ENCODE results near the gene TEX9.
"Not testable (repeated sequence)": the region's sequence is repeated elsewhere in the genome, so short reads cannot be mapped to it uniquely, and the experiment has no call there.

The TEX9 gene

DNA sequence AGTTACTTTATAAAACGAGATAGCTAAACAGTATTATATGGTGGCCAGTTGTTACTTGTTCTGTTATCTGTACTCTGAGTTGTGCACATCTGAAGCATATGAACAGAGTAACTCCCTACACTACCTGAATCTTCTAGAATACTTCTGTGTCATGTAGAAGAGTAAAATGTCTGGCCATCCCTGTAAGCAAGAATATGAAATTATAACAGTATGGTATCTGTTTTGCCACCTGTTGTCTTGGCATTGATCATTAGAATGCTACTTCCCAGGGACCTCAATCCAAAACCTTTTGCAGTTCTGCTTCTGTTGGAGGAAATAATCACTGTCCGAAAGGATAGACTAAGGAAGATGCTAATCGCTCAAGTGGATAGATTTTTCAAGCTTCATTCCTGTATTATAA, 1.9 kb downstream of the TEX9 start:
- DNase-seq = no peak

DNA sequence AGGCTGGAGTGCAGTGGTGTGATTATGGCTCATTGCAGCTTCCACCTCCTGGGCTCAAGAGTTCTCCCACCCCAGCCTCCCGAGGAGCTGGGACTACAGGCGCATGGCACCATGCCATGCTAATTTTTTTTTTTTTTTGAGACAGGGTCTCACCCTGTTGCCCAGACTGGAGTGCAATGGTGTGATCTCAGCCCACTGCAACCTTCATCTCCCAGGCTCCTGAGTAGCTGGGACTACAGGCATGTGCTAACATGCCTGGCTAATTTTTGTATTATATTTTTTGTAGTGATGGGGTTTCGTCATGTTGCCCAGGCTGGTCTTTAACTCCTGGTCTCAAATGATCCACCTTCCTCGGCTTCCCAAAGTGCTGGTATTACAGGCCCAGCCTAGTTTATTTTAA, 4.0 kb downstream of the TEX9 start:
- no peak for DNase-seq

DNA sequence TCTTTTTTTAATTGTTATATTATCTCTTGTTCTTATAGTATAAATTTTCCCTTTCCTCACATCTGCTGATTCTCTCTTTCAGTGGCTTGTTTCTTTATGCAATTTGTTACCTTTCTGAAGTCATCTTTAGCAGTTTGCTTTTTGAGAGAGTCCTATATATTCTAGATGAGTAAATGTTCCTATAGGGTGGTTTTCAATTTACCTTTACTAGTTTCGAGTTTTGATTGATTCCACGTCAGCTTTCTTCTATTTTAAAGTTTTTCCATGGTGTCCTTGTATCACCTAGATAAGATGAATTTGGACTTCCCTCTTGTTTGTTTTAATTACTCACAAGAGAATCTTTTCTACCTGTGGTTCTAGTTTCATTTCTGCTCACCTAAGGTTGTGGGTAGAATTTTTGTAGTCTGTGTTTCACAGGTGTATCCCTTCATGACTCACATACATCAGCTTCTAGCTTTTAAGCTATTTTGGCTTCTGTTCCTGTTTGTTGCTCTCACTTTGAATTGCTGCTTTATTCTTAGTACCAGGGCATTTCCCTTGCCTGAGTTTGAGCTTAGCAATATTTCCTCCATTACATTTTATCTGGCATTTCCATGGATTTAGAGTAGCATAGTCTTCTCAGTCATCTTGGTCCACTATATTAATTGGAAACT, 6.4 kb downstream of the TEX9 start:
- no peak for DNase-seq

DNA sequence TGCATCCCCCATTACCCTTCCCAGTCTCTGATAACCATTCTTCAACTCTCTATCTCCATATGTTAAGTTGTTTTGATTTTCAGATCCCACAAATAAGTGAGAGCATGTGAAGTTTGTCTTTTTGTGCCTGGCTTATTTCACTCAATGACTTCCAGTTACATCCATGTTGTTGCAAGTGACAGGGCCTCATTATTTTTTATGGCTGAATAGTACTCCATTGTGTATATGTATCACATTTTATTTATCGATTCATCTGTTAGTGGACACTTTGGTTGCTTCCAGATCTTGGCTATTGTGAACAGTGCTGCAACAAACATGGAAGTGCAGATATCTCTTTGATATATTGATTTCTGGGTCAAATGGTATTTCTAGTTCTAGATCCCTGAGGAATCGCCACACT, 9.5 kb downstream of the TEX9 start:
- not testable (repeated sequence) for DNase-seq

DNA sequence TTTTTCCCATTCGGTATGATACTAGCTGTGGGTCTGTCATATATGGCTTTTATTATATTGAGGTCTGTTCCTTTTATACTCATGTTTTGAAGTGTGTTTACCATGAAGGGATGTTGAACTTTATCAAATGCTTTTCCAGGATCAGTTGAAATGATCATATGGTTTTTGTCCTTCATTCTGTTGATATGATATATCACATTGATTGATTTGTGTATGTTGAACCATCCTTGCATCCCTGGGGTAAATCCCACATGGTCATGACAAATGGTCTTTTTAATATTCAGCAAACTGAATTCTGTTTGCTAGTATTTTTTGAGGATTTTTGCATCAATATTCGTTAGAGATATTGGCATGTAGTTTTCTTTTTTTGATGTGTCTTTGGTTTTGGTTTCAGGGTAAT, 12.6 kb downstream of the TEX9 start:
- not testable (repeated sequence) for DNase-seq

DNA sequence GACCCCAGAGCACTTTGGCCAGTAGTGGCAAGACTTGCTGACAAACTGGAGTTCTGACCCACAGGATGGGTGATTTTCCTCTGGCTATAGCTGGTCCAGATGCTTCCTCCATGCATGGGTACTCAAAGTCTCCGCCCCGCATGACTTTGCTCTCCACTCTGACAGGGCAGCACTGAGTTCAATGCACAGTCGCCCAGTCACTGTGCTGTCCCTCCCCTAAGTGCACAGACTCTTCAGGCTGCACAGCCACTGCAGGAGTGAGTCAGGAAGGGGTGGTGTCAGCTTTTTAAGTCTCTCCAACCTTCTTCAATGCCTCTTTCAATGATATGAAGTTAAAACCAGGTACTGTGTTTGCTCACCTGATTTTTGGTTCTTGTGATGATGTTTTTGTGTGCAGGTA, 17.8 kb downstream of the TEX9 start:
- DNase-seq = no peak

DNA sequence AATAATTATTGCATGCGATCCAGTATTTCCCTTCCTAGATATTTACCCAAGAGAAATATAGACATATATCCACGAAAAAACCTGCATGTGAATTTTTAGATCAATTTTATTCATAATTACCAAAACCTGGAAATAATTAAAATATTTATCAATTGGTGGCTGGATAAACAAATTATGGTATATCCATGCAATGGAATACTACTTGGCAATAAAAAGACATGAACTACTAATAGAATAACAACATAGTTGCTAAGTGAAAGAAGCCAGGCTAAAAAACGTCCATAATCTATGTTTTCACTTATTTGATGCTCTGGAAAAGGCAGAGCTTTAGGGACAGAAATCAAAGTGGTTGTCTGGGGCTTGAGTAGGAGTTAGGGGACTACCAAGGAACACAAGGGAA, 20.7 kb downstream of the TEX9 start:
- DNase-seq = no peak

DNA sequence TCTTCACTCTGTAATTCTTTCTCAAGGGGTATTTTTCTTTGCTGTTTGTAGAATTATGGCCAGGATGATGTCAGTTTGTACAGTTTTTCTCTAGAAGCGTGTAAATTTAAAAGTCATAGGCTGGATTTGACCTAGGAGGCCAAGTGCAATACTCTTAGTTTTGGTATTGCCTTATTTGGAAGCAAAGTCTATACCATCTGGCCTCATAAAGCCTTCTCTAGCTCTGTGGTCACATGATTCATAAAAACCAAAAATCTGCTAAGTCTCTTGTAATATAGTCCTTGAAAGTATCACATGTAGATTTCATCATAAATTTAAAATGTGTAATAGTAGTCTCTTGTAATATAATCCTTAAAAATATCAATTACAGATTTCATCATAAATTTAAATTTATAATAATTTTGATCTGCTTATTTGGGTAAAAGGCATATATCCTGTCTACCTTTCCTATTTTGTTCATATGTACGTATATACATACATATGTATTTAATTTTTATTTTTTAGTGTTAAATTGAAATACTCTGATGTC, 25.6 kb downstream of the TEX9 start:
- DNase-seq = no peak

DNA sequence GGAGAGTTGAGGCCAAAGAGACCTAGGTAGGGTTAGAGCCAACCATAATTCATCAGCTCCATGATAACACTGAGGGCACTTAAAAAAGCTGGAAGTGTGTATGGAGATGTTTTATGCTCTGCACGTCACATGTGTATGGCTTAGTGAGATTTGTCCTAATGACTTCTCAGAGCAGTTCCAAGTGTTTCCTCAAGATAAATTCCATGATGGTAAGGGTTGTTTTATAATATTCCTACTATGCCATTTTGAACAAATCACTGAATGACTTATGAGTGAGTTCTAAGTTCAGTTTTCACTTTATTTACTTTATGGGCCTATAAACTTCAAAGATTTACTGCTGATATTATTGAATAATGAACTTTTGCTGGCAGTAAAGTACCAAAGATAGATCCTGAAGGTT, 28.1 kb downstream of the TEX9 start:
- no peak for DNase-seq

DNA sequence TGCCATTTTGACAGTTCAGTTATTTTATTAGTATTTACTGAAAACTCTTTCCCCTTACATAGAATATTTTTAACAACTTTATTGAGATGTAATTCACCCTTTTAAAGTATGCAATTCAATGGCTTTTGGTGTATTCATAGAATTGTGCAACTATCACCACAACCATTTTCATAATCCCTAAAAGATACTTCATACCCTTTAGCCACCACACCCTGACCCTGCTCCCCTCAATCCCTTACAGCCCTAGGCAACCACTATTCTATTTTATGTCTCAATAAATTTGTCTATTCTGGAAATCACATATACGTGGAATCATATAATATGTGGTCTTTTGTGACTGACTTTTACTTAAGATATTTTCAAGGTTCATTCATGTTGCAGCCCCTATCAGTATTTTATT, 29.7 kb downstream of the TEX9 start:
- no peak for DNase-seq

DNA sequence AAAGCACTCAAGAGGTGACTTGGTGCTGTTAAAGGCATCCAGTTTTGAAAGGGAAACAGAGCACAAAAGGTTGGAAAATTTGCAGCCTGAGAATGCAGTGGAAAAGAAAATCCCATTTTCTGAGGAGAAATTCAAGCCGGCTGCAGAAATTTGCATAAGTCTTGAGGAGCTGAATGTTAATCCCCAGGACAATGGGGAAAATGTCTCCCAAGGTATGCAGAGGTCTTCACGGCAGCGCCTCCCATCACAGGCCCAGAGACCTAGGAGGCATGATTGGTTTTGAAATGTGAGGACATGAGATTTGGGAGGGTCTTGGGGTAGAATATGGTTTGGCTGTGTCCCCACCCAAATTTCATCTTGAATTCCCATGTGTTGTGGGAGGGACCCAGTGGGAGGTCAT, 32.1 kb downstream of the TEX9 start:
- not testable (repeated sequence) for DNase-seq

DNA sequence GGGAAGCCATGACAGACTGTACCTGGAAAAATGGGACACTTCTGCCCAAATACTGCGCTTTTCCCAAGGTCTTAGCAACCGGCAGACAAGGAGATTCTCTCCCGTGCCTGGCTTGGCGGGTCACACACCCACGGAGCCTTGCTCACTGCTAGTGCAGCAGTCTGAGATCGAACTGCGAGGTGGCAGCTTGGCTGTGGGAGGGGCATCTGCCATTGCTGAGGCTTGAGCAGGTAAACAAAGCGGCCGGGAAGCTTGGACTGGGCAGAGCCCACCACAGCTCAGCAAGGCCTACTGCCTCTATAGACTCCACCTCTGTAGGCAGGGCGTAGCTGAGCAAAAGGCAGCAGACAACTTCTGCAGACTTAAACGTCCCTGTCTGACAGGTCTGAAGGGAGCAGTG, 34.0 kb downstream of the TEX9 start:
- DNase-seq = not testable (repeated sequence)

DNA sequence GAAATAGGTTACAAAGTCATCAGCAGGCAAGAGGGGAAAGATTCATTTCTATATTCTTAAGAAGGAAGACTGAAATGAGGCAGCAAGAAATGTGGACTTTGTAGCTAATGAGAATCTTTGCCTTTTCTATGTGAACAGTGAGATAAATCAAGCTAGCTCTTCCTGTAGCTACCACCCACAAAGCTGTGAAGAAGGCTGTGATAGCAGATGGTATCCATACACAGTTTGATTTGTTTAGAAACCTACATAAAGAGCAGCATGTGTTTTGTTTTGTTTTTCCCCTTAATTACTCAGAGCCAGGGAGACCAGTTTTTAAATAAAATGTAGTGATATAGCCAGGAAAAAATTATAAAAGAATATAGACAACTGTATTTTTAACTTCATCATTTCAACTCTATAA, 45.5 kb downstream of the TEX9 start:
- no peak for DNase-seq

DNA sequence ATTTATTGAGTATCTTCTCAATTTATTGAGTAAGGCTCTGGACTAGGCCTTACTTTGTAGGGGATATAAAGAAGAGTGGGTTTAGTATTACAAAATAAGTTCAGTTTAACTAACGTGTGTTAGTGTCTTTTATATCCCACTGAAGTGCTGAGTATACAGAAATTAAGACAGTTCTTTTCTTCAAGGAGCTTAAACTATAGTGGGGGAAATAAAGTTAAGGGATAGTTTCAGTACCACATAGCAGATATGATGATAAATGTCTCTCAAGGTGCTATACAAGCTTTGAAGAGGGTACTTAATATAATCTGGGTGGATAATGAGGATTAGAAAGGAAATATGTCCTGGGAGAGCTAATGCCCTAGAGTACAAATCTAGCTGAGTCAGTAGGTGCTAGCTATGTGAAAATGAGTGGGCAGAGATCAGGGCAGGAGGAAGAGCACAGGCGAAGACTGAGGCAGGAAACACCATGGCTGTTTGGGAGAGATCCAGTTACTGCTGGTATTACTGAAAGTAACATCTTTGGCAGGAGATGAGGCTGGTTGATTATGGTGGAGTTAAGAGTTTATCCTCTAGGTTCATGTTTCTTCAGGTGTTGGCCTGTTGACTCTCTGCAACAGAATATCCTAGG, 46.0 kb downstream of the TEX9 start:
- DNase-seq = no peak

DNA sequence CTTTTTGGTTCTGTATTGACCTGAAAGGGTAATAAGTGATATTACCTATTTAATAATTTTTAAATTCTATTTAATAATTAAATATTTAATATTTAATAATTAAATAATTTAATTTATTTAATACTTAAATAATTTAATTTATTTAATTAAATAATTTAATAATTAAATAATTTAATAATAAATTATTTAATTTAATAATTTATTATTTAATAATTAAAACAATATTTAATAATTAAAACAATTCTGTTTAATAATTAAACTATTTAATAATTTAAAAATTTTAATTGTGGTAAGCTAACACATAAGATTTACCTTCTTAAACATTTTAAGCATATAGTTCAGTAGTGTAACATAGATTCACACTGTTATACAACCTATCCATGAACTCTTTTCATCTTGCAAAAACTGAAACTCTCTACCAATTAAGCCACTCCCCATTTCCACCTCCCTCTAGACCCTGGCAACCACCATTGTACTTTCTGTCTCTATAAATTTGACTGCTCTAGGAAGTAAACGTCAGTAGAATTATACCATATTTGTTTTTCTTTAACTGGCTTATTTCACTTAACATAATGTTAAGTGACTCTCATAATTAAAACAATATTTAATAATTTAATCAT, 48.0 kb downstream of the TEX9 start:
- DNase-seq = not testable (repeated sequence)

DNA sequence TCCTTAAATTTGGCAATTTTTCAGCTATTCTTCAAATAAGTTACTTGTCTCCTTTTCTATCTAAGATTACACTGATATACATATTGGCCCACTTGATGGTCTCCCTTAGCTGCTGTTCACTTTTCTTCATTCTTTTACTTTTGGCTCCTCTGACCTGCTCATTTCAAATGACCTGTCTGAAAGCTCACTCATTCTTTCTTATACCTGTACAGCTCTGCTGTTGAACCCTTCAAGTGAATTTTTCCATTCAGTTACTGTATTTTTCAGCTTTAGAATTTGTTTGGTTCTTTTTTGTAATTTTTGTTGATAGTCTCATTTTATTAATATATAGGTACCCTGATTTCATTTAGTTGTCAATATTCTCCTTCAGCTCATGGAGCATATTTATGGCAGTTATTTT, 60.0 kb downstream of the TEX9 start:
- no peak for DNase-seq

DNA sequence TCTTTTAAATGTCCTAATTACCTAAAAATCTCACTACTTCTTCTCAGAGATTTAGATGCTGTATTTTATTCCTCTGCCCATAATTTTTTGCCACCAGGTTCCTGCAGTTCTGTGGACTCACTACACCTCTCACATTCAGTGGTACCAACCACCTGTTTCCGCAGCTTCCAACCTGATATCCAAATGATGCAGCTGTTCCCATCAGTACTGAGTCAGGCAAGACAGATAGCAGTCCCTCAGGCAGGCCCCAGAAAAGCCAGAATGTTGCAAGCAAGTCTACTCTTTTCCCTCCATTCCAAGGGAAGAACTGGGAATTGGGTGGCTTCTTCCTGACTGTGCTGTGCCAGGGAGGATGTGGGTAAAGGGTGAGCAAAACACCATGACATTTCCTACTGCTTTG, 60.8 kb downstream of the TEX9 start:
- DNase-seq = no peak

DNA sequence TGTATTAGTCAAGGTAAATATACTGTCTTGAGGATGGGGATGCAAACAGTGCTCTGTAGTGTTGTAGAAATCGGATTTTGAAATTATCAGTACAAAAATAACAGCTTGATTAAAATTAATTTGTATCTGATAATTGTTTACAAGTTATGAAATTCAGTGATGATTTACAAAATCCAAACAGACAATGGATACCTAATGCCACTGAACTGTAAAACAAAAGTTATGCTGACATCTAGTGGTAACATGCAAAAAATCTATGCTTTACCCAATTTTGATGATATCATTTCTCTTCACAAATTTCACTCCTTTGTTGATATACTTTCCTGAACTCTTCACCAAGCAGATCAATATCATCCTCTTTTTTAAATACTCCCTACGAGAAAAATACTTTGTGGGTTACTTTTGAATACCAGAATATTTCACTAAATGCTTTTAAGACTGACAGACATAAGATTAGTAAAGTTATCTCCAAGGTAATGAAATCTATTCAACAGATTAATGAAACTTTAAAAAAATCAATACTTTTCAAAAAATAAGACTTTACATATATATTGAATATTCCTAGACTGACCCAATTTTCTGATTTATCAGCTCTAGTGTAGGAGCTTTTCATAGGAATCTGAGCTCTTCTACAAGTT, 63.7 kb downstream of the TEX9 start:
- no peak for DNase-seq

DNA sequence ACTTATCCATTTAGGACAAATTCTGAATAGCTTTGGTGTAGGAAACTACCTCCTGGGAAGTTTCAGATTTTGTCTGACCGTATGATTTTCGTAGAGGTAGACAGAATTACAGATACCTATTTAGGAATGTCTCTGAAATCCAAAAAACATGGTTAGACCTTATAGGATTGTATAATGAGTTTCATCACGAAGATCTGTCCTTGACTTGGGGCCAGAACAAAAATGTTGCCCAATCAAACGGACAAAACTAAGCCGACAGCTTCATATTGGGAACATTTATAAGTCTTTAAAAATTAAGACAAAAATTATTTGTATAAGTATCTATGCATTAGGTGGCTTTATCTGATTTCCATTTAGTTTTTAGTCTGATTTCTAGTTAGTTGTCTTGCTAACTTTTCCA, 67.1 kb downstream of the TEX9 start:
- no peak for DNase-seq

DNA sequence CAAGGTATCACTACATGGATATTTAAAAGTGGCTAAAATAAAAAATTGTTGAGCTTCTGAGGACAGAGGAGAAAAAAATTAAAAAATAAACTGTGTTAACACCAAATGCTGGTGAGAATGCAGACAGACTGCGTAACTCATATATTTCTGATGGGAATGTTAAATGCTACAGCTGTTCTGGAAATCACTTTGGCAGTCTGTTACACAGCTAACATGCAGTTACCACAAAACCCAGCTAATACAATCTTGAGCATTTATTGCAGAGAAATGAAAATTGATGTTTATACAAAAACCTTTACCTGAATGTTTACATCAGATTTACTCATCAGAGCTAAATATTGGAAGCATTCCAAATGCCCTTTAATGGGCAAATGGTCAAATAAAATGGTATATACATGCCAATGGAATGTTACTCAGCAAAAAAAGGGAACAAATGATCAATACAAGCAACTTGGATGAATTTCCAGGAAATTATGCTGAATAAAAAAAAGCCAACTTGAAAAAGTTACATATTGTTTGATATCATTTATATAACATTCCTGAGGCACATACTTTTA, 75.1 kb downstream of the TEX9 start:
- DNase-seq = no peak

DNA sequence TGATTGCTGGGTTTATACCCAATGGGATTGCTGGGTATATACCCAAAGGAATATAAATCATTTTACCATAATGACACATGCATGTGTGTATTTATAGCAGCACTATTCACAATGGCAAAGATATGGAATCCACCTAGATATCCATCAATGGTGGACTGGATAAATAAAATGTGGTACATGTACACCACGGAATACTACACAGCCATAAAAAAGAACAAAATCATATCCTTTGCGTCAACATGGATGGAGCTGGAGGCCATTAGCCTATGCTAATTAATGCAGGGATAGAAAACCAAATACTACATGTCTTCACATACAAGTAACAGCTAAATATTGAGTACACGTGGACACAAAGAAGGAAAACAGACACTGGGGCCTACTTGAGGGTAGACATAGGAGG, 77.1 kb downstream of the TEX9 start:
- DNase-seq = no peak

DNA sequence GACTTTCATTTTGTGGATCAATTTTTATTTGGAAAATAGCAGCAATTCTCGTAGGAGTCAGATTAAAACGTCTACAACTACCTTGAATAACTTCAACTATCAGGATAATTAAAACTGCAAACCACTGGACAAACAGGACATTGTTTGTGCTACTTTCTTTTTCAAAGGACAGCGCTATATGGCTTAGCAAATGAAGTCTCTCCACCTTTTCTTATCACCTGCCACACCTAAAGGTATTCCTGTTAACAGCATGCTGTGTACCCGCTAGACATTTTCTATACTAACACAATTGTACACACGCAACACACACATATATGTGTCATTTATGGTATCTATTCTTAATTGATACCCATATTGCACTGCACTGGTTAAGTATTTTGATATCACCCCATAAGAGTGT, 80.5 kb downstream of the TEX9 start:
- DNase-seq = no peak

DNA sequence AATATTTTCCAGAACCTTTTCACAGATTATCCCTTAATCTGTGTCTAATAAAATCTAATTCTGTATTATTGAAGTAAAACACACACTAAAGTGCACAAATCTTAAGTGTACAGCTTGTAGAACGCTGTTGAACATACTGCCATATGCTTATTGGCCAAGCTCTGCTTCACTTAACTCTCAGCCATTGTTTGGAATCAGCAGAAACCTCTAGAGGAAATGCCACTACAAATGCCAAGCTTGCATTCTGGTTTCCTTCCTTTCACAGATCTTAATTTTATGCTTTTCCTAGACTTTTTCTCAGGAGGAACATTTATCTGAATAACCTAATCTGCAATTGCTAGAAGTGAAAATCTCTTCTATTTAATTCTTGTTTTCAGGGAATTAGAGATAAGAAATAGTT, 89.6 kb downstream of the TEX9 start:
- no peak for DNase-seq

DNA sequence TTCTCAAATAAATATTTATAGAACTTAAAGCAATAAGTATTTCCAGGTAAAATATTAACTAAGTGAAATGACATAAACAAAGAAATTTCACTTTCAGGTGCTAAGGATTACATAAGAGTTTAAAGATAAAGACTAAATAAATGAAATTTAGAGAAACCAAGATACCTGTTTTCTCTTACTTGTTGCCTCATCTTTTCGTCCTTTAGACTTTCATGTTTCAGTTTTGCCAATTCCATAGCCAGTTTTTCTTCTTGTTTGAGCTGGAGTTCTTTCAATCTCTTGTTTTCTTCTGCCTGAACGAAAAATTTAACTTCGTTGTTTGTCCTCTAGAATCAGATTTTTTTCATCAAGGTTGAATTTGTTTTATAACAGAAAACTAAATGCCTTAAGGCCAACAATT, 91.0 kb downstream of the TEX9 start:
- no peak for DNase-seq
